Loucy (cell line): ENCODE results near the gene DEFB110.

ENCODE experiments used
- CTCF ChIP-seq: fragments of 200-600 bp; sonication (generic); conservative IDR thresholded peaks from 2 replicates; pipeline ENCODE4 v1.5.1; 2014; ENCODE audit warnings: mild to moderate bottlenecking, antibody characterized with exemption, low read length
- EZH2phosphoT487 ChIP-seq: fragments of 200-600 bp; IDR thresholded peaks from 2 replicates; pipeline ENCODE4 v1.6.1; 2018; ENCODE audit warnings: antibody characterized with exemption, mild to moderate bottlenecking, moderate library complexity, borderline replicate concordance

GRCh38 chr6:50003139-50003538, 18.7 kb downstream of the DEFB110 start:
- TF ChIP-seq CTCF (no peak), EZH2phosphoT487 (no peak)
